T-helper 1 cell treated with Interleukin-12 subunit alpha and Interleukin-12 subunit beta and Interleukin-4 antibody, amounts not matched to agents 30 ng/mL and 1 ng/mL, for 36 hours (primary cell): ENCODE data around the gene ARHGEF26. TPM values are rescaled to one million over a fixed set of nuclear protein-coding genes. Genes with fewer than 3 reads are reported as not detected.

Experiments
- intact Hi-C: fragments of 100-400 bp; cut with micrococcal nuclease; formaldehyde crosslinking; loops from one replicate; pipeline ENCODE4 v1.15.1; 2024
- total RNA-seq: library from RNA; stranded (reverse); gene quantifications from 2 replicates; pipeline ENCODE4 v1.2.3, GENCODE V29; 2022

The ARHGEF26 gene
- total RNA-seq, 1 donor from 2014 or later: 0.07 TPM

DNA sequence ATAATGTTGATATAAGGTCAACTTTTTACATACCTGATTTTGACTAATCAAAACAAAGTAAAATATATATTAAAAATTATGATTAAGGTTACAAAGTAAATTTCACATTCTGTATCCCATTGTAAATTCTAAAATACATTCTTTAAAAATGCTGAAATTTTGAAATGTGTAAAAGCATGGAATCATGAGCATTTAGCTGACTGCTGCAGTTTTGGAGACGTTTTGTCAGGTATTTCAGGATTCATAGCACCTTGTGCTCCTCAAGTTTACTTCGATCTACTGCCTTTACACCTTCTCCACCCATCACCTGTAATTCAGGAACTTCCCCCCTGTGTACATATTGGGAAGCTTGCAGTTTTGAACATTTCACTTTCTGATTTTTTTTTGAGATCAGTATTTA, 71.0 kb downstream of the ARHGEF26 start:
- intact Hi-C loops: no loop called here

DNA sequence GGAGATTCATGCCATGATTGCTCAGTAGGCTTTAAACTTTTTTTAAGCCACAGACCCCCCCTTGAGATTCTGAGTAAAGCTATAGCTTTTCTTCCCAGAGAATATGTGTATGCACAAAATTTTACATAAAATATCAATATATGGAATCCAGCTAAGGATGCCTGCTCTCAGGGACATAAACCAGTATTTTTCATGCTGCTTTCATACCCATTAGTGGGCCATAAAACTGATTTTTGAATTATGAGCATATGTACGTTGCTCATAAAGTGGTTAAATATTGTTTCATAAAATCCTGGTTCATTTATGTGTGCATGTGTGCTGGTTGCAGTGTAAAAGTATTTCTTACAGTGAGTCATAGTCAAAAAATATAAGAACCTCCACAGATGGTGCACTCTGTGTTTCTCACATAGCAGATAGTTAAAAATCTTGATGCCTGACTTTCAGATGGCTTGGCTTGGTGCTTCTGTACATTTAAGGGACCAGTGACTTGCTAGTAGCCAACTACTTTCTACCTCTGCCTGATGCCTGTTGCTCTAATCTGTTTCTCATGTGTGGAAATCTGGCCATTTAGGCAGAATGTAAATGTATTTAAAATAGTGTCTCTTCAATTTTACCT, 71.9 kb downstream of the ARHGEF26 start:
- intact Hi-C loops: no loop called here

DNA sequence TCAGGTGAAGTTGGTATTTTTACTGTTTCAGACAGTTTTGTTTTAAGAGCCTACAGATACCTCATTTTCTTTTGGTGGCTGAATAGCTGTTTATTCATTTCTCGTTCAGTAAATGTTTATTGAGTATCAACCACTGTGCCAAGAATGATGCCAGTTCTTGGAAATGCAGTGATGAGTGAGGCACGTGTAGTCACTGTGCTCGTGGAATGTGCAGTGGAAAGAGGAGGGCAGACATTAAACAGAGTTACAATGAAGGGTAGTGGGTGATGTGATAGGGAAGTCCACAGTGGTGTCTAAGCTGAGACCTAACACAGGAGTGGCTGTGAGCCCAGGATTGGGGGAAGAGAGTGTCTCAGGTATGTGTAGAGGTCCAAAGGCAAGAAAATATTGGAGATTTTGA, 73.7 kb downstream of the ARHGEF26 start:
- intact Hi-C loops: no loop called here

DNA sequence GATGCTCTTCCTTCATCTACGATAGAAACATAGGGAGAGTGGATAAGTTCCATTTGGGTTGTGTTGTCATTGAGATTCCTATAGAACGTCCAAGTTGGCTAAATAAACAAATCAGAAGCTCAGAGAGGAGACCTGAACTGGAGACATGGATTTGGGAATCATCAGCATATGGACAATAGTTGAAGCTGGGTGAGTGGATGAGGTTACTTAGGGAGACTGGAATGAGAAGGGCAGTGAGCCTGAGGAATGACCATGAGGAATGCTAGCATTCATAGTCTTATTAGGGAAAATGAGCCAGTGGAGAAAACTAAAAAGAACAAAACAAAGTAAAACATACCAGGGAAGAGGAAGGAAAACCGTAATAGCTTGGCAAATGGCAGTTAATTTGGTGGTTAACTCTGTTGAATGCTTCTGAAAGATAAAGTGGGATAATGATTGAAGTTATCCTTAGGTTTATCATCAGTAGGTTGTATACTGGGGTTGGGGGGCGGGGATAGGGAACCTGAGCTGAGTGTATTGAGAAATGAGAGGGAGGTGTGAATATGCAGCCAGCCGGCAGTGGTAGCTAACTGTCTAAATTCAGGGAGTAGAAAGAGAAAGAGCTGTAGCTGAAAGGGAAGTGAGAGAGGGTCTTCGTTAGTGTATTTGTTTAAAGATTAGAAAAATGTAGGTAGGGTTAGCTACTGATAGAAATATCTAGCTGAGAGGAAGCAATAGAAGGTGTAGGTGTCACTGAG, 74.6 kb downstream of the ARHGEF26 start:
- intact Hi-C loops: no loop called here

DNA sequence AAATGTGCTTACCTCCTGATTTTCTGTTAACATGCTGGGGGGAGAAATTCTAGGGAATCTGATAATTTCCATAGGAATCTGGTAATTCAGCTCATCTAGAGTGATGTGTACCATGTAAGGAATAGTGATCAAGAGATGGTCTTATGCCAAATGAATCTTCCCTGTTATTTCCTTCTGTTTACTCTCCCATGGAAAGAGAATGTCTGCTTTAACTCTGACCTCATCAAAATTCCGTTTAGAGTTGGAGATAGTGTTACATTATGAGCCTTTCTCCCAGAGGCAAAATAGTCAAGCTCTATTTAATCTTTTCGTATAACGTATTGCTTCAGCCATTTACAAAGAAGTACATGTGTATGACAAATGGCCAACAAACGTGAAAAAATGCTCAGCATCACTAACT, 76.6 kb downstream of the ARHGEF26 start:
- intact Hi-C loops: no loop called here

DNA sequence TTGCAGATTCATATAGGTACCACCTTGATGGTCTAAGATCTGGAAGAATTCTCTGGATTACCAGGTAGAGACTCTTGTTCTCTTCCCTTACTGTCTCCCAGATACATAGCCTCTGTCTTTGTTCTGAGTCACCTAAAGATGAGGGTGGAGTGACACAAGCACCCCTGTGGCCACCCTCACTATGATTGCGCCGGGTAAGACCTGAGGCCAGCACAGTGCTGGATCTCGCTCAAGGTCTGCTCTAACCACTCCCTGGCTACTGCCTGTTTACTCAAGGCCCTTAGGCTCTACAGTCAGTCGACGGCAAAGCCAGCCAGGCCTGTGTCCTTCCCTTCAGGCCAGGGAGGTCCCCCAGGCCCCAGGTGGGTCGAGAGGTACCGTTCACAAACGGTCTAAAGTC, 88.3 kb downstream of the ARHGEF26 start:
- intact Hi-C loops: no loop called here

DNA sequence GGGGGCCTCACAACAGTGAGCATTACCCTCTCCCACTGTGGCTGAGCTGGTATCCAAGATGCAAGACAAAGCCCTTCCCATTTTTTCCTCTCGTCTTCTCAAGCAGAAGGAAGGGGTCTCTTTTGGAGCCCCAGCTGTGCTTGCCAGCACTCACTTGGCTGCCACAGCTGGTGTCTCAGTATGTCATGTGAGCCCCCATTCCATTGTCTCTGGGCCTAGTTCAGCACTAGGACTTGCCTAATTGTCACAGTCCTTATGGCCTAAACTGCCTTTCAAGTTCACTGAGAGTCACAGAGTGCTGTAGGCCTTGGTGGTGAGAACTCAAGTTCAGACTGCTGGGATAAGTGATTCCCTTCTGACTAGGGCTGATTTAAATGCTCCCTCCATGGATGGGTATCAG, 89.8 kb downstream of the ARHGEF26 start:
- intact Hi-C loops: no loop called here

DNA sequence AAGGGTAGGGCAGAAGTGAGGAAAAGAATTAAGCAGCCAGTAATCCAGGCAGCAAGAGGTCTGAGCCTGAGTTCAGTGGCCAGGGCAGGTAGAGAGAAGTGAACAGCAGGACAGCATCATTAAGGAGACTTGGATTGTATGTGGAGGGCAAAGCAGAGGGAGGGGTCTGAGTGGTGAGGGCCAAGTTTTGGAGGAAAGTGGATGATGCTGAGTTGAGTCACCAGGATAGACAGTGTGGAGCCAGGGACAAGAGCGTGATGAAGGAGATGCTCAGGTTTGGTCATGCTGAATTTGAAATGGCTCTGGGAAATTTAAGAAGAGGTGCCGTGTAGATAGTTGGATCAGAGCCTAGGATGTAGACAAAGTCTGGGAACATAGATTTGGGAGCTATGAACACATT, 93.1 kb downstream of the ARHGEF26 start:
- intact Hi-C loops: no loop called here

DNA sequence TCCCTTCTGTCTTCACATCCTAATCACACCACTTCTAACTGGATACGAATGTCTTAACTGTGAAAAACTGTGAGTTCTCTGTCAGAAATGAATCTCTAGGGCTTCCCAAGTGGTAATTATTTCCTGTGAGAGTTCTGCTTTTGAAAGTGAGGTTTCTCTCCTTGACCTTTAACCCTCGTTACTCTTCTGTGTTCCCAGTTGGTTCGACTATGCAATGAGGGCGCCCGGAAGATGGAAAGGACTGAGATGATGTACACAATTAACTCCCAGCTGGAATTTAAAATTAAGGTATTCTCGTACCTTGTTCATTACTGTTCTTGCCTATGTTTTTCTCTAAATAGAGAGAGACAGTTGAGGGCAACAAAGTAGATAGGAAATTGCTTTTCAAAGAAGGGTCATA, 96.5 kb downstream of the ARHGEF26 start:
- intact Hi-C loops: no loop called here

DNA sequence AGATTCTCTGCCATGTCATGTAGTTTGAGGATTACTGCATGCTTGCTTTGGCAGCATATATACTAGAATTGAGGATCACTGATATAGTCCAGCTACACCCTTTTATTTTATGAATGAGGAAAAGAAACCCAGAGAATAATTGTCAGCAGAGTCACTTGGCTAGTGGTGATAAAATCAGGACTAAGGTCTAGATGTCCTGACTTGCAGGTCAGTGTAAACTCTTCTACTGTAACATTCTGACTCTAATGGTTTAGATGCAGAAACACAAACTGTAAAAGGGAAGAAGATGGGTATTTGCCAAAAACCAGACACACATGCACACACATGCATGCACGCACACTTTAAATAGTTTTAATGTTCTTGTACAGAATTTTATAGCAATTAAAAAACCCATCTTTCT, 97.5 kb downstream of the ARHGEF26 start:
- intact Hi-C loops: no loop called here

DNA sequence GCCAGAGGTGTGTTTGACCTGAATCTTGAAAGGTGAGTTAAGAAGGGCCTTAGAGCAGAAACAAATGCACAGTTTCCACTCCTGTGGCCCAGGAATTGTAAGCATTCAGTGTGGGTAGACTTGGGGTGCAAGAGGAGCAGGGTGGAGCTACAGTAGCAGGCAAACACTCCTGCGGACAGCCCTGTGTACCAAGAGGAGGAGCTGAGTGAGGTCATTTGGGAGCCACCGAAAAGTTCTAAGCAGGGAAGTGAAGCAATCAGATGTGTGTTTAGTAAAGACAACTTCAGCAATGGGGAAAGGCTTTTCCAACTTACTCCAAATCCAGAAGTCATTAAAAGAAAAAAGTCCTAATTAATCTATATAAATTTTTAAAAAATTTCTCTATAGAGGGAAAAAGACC, 99.3 kb downstream of the ARHGEF26 start:
- intact Hi-C loops: no loop called here

DNA sequence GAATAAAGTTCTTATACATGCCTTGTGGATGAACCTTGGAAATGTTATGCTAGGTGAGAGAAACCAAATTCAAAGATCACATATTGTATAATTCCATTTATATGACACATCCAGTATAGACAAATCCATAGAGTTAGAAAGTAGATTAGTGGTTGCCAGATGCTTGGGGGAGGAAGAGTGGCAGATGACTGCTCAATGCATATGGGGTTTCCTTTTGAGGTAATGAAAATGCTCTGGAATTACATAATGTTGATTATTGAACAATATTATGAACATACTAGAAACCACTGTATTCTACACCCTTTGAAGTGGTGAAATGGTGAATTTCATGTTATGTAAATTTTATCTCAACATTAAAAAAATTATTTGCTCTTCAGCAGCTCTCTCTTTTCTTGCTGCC, 102.3 kb downstream of the ARHGEF26 start:
- intact Hi-C loops: no loop called here

DNA sequence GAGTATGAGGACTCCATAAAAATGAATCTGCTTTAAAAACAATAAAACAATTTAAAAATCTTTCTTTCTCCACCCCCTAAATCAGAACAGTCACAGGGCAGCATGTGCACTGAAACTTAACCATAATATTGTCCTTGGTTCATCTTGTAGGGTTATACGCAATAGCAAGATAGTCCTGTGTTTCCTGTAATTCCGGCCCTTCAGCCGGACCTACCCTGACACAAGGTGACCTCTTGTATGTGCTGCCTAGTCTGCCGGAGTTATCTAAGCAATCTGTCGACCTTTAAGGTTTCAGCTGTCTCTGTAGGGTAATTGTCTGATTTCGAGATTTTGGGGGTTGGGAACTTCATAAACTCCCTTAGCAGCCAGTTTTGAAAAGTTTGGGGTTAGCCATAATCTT, 103.2 kb downstream of the ARHGEF26 start:
- intact Hi-C loops: no loop called here

DNA sequence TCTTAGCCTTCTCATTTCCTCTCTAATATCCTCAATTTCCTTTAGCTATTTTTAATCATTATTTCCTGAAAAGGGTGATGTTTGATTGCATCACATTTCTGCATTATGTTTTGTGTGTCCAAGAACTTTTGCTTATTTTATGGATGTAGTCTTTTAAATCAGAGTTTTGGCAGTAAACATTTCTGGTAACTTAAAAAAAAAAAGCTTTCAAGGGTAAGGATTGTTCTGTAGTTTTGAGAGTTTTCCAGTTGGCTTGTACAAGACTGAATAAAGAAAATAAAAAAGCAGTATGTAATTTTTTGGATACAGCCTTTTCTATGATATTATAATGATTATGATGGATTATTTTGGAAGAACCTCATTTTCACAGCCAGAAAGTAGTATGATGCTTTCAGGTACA, 103.7 kb downstream of the ARHGEF26 start:
- intact Hi-C loops: no loop called here

DNA sequence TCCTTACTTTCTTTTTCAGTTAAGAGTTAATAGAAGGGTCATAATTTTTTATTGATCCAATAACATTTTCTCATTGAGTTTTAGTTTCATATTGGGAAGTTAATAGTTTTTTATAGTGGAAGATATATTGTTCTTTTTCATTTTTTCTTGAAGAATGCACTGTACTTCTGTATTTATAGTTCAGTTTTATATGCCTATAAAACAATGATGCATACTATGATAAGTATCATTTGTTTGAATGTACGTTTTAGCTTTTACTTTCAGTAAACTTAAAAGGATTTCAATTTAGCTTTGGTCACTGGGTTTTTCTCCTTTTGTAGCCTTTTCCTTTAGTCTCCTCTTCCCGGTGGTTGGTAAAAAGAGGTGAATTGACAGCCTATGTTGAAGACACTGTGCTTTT, 104.3 kb downstream of the ARHGEF26 start:
- intact Hi-C loops: no loop called here

DNA sequence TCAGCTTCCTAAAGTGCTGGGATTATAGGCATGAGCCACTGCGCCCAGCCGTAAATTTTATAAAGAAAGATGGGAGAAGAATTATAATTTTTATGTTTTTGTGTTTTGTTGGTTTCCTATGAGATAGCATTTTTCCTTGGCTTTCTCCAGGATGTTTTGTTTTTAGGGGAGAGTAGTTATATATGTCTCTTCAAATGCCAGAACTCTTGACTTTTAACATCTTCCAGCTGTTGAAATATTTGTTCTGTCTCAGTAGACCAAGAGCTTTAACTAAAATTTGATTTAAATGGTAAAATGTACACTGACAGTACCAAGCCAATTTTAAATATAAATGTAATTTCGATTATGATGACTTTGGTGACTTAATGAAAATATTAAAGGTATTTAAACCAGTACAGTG, 106.3 kb downstream of the ARHGEF26 start:
- intact Hi-C loops: no loop called here

DNA sequence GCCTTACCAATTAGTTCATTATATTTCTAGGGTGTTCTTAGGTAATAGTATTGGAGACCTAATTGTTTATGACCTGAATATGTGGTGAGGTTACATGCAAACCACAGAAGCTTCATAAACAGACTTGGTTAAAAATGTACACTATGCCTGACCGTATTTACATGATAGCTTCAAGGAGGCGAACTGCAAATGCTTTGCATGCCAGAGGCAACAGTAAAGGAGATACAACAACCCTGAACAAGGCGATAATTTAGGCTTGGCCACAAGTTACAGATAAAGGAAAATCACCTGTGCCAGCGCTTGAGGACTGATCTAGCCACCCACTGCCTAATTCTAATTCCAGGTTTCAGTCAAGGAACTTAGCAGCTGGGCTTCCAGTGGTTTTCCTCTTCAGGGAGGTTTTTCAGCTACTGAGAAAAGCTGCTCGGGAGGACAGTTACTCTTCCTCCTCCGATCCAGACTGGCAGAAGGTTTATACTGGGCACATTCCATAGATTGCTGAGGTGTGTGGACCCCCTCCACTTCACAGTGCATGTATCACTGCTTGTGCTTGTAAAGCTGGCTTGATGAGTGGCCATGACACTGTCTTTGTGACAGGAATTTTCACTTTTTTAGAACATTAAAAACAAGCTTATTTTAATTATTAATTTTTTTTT, 107.5 kb downstream of the ARHGEF26 start:
- intact Hi-C loops: no loop called here

DNA sequence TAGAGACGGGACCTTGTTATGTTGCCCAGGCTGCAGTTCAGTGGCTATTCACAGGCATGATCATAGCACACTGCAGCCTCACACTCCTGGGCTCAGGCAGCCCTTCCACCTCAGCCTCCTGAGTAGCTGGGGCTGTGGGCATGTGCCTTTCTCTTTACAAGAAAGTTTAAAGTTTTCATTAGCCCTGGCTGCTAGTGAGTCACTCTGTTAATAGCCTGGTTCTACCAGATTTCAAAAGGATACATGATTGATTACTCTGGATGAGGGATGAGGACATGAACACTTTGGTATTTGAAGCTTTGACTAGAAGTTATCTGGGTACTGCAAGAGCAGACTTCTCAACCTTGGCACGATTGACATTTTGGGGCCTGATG, 108.0 kb downstream of the ARHGEF26 start:
- intact Hi-C loops: no loop called here

DNA sequence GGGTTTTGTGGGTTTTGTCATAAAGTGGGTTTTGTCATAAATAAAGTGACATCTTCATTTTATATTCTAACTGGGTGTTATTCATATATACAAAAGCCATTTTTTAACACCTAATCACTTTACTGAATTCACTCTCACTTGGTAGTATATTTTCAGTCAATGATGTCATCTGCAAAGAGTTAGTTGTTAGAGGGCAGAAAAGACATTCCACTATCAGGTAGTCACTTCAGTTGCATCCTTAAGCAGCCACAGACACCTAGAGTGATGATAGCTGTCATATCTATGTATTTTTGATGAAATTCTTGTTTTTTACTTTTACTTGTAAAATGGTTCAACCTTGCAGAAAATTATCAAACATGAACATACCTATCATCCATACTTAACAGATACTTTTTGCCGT, 114.1 kb downstream of the ARHGEF26 start:
- intact Hi-C loops: no loop called here

DNA sequence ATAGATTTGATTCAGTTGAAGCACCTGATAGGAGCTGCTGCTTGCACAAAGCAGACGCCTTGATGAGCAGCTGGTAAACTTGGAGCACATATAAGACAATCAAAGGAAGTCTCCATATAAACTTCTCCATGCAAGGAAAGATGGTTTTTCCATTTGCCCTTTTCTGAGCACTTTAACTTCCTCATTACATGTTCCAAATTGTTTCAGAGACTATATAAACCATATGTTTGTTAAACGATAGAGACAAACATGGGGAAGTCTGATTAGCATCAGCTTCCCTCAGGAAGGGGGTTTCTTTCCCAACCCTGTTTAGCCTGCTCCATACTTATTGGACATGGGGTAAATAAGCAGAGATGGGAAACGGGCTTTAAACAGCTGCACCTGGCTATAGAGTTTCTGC, 115.1 kb downstream of the ARHGEF26 start:
- intact Hi-C loops: no loop called here

DNA sequence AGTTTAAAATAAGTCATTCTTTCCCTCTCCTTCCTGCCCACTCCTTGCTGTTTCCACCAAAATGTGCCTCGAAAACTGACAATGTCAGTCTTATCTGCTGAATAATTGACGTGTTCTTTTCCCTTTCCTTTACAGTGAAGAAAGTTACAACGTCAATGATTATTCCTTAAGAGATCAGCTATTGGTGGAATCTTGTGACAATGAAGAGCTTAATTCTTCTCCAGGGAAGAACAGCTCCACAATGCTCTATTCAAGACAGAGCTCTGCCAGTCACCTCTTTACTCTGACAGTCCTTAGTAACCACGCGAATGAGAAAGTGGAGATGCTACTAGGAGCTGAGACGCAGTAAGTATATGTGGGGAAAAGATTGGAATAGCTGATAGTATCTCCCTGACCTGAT, 119.0 kb downstream of the ARHGEF26 start:
- intact Hi-C loops: no loop called here

DNA sequence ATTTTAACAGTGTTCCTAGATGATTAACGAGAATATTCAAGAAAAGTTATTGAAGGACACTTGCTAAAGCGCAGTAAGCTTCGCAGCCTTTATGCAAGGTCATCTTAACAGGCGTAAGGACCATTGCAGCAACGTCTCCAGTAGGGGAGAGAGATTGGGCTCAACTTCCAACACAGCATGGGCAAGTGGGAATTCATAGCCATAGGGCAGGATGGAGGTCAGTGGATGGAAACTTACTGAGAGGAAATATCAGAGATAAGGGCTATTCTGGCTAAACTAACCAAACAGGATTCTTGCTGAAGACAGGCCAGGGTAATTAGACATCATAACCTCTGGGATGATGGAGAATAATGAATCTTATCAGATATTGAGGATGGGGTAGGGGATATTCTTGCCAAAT, 120.3 kb downstream of the ARHGEF26 start:
- intact Hi-C loops: no loop called here

DNA sequence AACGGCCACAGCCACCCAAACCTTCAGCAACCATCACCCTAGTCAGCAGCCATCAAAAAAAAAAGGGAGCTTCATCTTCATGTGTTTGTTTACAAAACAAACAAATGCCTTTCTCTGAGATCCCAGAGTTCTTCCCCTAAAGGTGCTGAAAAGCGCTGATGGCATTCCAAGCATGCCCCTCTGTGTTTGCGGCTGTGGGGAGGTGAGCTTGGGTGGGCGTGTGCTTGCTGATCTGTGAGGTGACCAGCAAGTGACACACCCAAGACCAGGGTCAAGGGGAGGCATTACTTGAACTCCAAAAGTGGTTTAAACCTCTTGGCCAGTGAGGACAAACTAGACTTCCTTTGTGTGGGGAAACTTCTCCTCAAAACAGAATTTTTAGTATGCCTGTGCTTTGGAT, 121.6 kb downstream of the ARHGEF26 start:
- intact Hi-C loops: no loop called here
